Smooth muscle cell (in vitro differentiated cells): ENCODE results near the gene REM2. TPM values are rescaled to one million over a fixed set of nuclear protein-coding genes. Genes with fewer than 3 reads are reported as not detected.

Experiments used
- DNase-seq: peaks from one replicate; lab custom pipeline; 2025; ENCODE audit not compliant: unreplicated experiment; lab: John Stamatoyannopoulos, UW
- H2AFZ ChIP-seq: fragments of 200-600 bp; sonication (generic); 2 replicates; pipeline ENCODE4 v1.6.0; 2016; ENCODE audit warnings: antibody characterized with exemption, low read depth, mild to moderate bottlenecking
- H3F3A ChIP-seq: fragments of 200-600 bp; sonication (generic); 2 replicates; pipeline ENCODE4 v1.6.0; 2017; ENCODE audit warnings: antibody characterized with exemption, low read depth
- H3K27ac ChIP-seq: fragments of 200-600 bp; sonication (generic); 2 replicates; pipeline ENCODE4 v1.5.1; 2016; ENCODE audit warnings: low read depth, mild to moderate bottlenecking
- H3K27me3 ChIP-seq: fragments of 200-600 bp; sonication (generic); 2 replicates; pipeline ENCODE4 v1.6.1; 2016; ENCODE audit warnings: low read depth, mild to moderate bottlenecking
- H3K36me3 ChIP-seq: fragments of 200-600 bp; sonication (generic); 2 replicates; pipeline ENCODE4 v1.5.1; 2016; ENCODE audit warnings: low read depth
- H3K4me1 ChIP-seq: fragments of 200-600 bp; sonication (generic); 2 replicates; pipeline ENCODE4 v1.5.1; 2016; ENCODE audit warnings: low read depth
- H3K4me2 ChIP-seq: fragments of 200-600 bp; sonication (generic); 2 replicates; pipeline ENCODE4 v1.6.0; 2016; ENCODE audit warnings: mild to moderate bottlenecking
- H3K4me3 ChIP-seq: fragments of 200-600 bp; sonication (generic); 2 replicates; pipeline ENCODE4 v1.5.1; 2016; ENCODE audit warnings: mild to moderate bottlenecking
- H3K79me2 ChIP-seq: fragments of 200-600 bp; sonication (generic); 2 replicates; pipeline ENCODE4 v1.6.0; 2016; ENCODE audit warnings: low read depth, mild to moderate bottlenecking
- H3K9ac ChIP-seq: fragments of 200-600 bp; sonication (generic); 2 replicates; pipeline ENCODE4 v1.6.0; 2016; ENCODE audit warnings: low read depth
- H3K9me3 ChIP-seq: fragments of 200-600 bp; sonication (generic); replicated peaks from 2 replicates; pipeline ENCODE4 v1.5.1; 2016; ENCODE audit warnings: low read depth
- H4K20me1 ChIP-seq: fragments of 200-600 bp; sonication (generic); 2 replicates; pipeline ENCODE4 v1.6.0; 2016; ENCODE audit warnings: low read depth
- CTCF ChIP-seq: fragments of 200-600 bp; sonication (generic); IDR thresholded peaks from 2 replicates; pipeline ENCODE4 v1.5.1; 2017; ENCODE audit warnings: borderline replicate concordance, mild to moderate bottlenecking, antibody characterized with exemption; ENCODE audit not compliant: insufficient read depth, poor library complexity, severe bottlenecking
- WGBS: methylation state at CpG from one replicate; pipeline ENCODE4 v1.1.7; 2016; ENCODE audit warnings: low lambda C conversion rate; 5-methylcytosine and 5-hydroxymethylcytosine counted together
- polyA plus RNA-seq: library from polyadenylated mRNA; unstranded; fragments of >200 nt; fragmentation: Nextera tagmentation; extraction: Ambion mirVana; gene quantifications from 2 replicates; pipeline ENCODE4 v1.2.1, GENCODE V29; 2016
- total RNA-seq: library from RNA; depleted of rRNA; stranded (reverse); fragments of >200 nt; gene quantifications from 2 replicates; pipeline ENCODE4 v1.2.3, GENCODE V29; 2014

REM2 gene
- total and polyA plus RNA-seq, 2 experiments from 2014 or later, result 1.6 to 2.6 TPM

- H3K9me3 ChIP-seq, result no peaks in the 10 kb centered on the region
- no peak for DNase-seq
- peaks cover 4% of the 10 kb centered on the region for H3K4me1 ChIP-seq
- H3K27ac ChIP-seq, result peak overlapping the region; percentile 87
- no peak for TF ChIP-seq CTCF
- H3K27me3 ChIP-seq, result no peaks in the 10 kb centered on the region
- H3K36me3 ChIP-seq, result no peaks in the 10 kb centered on the region
- peaks cover 49% of the 10 kb centered on the region for H3F3A ChIP-seq
- H3K79me2 ChIP-seq, result peaks cover 77% of the 10 kb centered on the region
- peak overlapping the region; percentile 95 for H3K4me2 ChIP-seq
- peak overlapping the region; percentile 71 for H3K4me3 ChIP-seq
- peaks cover 57% of the 10 kb centered on the region for H4K20me1 ChIP-seq
- no peak overlapping the region for H2AFZ ChIP-seq
- H3K9ac ChIP-seq, result peak overlapping the region; percentile 96
- 55% methylated on average over 6 of the region's 6 CpGs for WGBS
Observed at GRCh38 chr14:22839159-22839779, 43.8 kb upstream of the REM2 start.

- DNase-seq, result no peak
- no peaks in the 10 kb centered on the region for H3K36me3 ChIP-seq
- H3K4me3 ChIP-seq, result no peak overlapping the region
- WGBS, result 99% methylated on average over 9 of the region's 9 CpGs
- no peak for TF ChIP-seq CTCF
- H3K9ac ChIP-seq, result no peak overlapping the region
- peak overlapping the region; percentile 87 for H3K27ac ChIP-seq
- H3F3A ChIP-seq, result peaks cover 47% of the 10 kb centered on the region
- H3K79me2 ChIP-seq, result peaks cover 83% of the 10 kb centered on the region
- H2AFZ ChIP-seq, result no peak overlapping the region
- H3K27me3 ChIP-seq, result no peaks in the 10 kb centered on the region
- no peaks in the 10 kb centered on the region for H3K4me1 ChIP-seq
- H4K20me1 ChIP-seq, result peaks cover 63% of the 10 kb centered on the region
- H3K4me2 ChIP-seq, result no peak overlapping the region
- no peaks in the 10 kb centered on the region for H3K9me3 ChIP-seq
Observed at GRCh38 chr14:22841311-22841710, 41.7 kb upstream of the REM2 start.

GRCh38 chr14:22841769-22842168 lies 41.3 kb upstream of the REM2 start:
- Histone ChIP-seq H3K9ac (no peak overlapping the region), H3K4me2 (no peak overlapping the region), H4K20me1 (peaks cover 67% of the 10 kb centered on the region), H3F3A (peaks cover 51% of the 10 kb centered on the region), H3K79me2 (peaks cover 79% of the 10 kb centered on the region), H2AFZ (no peak overlapping the region), H3K27ac (peak overlapping the region; percentile 87), H3K36me3 (no peaks in the 10 kb centered on the region), H3K27me3 (no peaks in the 10 kb centered on the region), H3K4me3 (no peak overlapping the region), H3K9me3 (no peaks in the 10 kb centered on the region), H3K4me1 (no peaks in the 10 kb centered on the region)
- no peak for TF ChIP-seq CTCF
- WGBS, result 98% methylated on average over 8 of the region's 8 CpGs
- DNase-seq, result no peak
